NCI-H82 treated with DMSO at 0.1 percent for 48 hours (cell line): ENCODE data around the gene ANK3.

ENCODE experiments used
- DNase-seq: peaks from one replicate; lab custom pipeline; 2025; ENCODE audit not compliant: unreplicated experiment; lab: John Stamatoyannopoulos, UW

The ANK3 gene

DNA sequence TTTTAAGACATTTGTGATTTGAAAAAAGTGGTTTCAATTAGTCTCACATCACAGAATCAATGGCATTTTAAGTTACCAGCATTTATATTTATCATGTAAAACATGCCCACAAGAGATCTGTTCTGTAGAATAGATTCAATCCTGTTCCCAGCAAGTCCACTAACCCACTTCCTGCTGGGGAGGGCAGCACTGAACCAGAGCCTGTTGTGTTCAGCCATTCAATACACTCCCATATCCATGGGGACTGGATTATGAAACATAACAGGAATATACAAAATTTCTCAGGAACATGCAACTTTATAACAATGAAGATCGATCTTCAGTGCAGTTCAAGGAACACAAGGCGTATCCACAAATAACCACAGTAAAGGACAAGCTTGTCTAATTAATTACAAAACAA lies 24.4 kb upstream of the ANK3 start:
- no peak for DNase-seq

DNA sequence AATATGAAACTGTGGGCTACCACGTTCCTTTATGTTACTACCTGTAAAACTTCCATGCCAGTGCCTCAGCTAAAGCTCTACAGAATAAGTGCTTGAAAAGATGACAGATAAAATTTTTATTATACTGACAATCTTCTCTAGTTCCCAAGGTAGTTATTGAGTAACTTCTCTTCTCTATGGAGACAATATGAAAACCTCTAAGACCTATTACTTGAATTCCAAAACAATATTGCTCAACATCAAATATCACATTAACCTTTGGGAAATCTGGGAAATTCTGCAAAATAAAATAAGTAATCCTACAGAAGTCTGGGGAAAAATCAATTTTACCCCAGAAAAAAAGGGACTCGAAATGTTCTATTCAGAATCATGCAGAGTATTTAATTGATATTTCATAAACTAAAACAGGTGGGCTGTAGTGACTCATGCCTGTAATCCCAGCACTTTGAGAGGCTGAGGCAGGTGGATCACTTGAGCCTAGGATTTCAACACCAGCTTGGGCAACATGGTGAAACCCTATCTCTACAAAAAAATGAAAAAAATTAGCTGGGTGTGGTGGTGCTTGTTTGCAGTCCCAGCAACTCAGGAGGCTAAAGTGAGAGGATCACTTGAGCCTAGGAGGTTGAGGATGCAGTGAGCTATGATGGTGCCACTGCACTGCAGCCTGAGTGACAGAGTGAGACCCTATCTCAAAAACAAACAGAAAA lies 23.8 kb upstream of the ANK3 start:
- no peak for DNase-seq

DNA sequence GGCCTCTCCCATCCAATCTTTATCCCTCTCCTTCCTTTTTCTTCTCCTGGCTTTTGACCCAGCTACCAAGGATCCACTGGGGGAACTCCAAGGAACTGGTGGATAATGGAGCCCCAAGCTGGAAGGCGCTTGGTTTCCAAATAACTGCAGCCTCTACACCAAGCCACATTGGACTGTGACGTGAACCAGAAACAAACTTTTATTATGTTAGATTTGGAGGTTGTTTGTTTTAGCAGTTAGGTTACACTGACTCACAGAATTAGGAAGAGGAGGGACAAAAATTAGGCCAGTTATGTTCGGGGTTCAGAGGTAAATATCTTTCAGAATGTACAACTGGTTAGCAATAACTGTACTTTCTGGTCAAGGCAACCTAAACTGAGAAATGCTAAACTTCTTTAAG lies 21.3 kb upstream of the ANK3 start:
- DNase-seq, result no peak

DNA sequence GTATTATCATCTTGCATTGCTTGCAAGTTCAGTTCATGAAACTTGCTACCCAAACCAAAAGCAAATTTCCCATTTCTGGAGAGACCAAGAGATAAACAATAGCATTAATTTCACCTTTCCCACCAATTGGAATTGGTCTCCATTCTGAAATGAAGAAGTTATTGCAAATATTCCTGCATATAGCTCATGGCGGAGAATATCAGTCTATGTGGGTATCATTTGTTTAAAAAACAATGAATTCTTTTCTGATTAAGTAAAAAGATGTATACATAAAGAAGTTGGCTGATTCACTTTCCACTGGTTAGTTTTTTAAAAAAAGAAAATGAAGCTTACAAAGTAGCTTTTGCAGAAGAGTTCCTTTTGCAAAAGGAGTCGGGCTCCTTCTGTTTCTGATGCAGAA lies 19.5 kb upstream of the ANK3 start:
- DNase-seq, result no peak

DNA sequence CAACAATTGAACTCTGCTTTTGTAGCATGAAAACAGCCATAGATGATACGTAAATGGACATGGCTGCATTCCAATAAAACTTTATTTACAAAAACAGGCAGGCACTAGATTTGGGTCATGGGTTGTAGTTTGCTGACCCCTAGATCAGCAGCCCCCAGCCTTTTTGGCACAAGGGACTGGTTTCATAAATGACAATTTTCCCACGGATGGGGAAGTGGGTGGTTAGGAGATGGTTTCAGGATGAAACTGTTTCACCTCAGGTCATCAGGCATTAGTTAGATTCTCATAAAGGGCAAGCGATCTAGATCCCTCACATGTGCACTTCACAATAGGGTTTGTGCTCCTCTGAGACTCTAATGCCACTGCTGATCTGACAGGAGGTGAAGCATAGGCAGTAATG lies 16.5 kb upstream of the ANK3 start:
- no peak for DNase-seq

DNA sequence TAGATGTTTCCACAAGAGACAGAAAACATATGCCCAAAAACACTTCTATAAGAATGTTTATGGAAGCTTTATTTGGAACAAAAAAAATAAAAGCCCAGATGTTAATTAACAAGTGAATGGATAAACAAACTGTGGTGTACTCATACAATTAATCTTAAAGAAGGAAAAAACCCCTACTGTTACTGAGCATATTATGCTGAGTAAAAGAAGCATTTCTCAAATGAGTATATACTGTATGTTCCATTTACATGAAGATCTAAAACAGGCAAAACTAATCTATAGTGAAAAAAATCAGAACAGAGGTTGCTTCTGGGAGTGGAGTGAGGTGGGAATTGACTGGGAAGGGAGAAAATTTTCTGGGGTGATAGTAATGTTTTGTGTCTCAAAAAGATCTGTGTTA lies 15.5 kb upstream of the ANK3 start:
- DNase-seq, result no peak

DNA sequence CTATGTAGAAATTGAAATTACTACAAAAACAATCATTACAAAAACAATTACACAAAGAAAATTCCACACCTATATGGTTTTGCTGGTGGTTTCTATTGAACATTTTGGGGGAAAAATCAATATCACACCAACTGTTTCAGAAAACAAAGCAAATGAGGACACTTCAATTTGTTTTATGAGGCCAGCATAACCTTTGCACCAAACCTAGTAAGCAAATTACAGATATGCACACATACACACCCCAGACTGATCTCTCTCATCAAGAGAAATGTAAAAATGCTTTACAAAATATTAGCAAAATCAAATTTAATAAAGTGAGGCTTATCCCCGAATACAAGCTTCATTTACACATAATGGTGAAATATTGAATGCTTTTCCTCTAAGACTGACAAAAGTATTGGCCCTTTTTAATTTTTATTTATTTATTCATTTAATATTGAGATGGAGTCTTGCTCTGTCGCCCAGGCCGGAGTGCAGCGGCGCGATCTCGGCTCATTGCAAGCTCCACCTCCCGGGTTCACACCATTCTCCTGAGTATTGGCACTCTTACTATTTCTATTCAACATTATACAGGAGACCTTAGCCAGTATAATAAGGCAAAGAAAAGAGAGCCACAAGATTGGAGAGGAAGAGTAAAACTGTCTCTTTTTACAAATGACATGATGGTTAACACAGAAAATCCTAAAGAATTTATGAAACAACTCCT lies 13.6 kb upstream of the ANK3 start:
- DNase-seq, result no peak

DNA sequence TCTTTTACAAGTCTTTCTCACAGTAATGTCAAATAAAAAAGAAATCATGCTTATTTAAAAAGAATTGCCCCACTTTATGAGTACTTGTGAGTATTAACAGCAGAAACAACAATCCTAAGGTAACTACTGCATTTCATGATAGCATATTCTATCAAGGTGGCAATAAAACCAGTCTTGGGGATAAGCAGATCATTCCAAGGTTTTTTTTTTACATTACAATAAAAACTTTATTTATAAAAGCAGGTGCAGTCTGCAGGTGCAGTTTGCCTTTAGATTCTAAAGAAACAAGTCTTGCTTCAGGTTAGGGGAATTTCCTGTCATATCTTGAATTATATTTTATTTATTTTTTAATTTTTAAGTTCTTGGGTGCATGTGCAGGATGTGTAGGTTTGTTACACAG lies 10.7 kb upstream of the ANK3 start:
- DNase-seq, result no peak

DNA sequence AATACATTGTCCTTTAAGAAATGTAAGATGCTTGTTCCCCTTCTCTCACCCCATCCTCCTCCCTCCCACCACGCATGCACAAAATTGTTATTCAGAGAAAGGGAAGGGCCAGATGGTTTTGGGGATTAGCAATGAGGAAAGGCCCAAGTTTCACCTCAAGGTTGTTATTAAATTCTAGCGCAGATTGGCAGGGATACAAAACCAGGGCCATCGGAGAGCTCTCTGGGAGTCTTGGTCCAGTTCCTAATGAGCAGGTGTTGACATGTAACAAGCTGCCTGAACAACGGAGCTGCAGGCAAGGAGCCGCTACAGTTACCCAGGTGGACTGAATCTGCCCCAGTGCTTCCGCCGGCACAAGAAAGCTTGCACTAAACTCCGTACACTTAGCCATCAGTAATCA lies 9.7 kb upstream of the ANK3 start:
- peak; percentile 91 for DNase-seq

DNA sequence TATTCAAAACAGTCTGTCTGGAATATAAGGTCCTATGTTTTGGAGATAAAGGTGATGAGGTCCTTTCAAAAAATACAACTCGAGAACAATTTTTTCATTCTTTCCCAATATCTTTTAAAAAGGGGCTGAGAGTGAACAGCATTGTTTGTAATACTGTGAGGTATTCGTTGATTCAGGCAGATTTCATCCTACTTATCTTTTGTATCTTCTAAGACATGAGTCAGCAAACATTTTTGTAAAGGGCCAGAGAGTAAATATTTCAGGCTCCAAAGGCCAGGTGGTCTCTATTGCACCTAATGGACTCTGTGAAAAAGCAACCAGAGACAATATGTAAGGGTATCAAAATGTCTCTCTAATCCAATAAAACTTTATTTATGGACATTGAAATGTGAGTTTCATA lies 8.1 kb upstream of the ANK3 start:
- DNase-seq, result no peak

DNA sequence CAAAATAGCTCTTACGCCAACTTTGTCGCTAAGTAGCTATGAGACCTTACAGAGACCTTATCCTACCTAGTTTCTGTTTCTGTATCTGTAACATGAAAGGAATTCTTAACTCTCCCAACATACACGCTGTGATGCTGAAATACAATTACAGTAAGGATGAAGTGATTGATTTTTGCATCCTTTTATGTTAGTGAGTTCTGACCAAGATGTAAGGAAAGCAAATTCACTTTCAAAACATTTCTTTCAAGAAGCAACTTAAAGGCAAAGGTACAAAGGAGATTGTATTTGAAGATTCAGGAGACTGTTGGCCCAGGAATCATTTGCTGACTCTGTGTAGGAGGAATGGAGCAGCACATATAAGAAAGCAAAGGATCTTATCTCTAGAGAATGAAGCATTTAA lies 7.1 kb upstream of the ANK3 start:
- no peak for DNase-seq

DNA sequence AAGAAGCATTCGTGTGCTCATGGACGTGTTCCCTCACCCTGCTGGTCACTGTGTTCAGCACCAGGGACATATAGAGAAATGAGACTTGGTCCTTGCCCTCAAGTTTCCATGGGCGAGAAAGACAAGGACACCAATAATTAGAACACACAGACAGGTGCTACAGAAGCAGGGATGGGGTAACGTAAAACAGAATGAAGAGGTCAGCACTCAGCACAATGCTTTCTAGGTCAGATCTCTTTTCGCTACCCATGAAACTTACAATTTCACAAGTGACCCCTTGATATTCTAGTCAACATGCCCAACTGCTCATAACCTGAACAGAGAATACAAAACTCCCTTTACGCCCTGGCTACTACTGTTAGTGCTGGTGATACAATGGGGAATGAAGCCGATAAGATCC lies 6.0 kb upstream of the ANK3 start:
- DNase-seq, result no peak

DNA sequence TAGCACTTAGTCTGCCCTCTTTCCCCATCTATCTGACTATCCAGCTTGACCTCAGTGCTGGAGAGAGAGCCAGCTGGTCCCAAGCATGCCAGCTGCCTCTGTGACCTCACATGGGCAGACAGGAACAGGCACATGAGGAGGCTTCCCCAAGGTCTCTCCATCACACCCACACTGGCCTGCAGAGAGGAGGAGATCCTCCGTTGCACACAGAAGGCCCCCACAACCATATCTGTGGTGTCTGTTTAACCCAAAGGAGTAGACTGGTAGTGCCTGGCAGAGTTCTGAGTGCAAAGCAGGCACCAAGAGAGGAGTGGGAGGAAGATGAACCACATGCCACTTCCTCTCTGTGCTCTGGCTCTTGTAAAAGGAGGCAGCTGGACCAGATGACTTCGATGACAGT lies 4.8 kb upstream of the ANK3 start:
- no peak for DNase-seq

DNA sequence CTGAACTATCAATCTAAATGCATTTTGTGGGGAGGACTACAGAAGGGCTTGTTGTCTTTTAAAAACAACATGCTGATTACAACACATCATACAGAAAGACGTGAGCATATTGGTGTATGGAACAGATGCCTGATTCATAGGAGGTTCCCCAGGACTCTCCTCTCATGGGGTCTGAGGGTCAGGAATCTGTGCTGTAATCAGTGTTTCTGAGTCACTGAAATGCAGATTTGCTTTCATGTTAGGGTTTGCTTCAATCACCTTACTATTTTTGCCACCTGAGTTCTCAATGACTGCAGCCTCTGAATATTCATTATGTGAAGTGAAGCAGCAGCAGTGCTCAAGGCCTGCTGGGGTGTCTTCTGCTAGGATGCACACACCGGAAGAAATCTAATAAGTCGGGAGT lies 550 bp upstream of the ANK3 start:
- DNase-seq, result no peak

DNA sequence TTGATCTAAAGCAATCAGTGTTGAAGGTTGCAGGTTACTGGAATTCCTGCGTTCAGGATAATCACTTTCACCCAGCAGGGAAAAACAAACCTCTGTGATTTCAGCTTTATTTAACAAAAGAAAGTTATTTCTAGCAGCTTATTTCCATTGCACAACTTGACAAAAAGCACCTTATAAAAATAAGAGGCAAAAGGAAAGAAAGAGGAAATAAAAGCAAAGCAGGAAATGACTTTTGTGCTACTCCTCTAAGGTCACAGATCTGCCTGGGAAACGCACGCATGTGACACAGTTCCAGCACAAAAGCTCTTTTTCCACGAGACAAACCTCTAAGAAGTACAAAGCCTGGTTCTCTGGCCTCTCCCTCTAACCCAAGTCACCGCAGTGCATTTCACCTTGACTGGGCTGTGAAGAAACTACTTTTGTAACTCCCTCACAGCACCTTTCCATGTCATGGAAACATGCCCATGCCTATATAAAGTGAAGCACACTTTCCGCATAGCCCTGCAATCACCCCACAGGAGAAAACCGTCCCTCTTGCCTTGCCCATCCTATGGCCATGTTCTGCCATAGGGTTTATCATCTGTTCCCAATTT lies 870 bp downstream of the ANK3 start:
- DNase-seq, result no peak

DNA sequence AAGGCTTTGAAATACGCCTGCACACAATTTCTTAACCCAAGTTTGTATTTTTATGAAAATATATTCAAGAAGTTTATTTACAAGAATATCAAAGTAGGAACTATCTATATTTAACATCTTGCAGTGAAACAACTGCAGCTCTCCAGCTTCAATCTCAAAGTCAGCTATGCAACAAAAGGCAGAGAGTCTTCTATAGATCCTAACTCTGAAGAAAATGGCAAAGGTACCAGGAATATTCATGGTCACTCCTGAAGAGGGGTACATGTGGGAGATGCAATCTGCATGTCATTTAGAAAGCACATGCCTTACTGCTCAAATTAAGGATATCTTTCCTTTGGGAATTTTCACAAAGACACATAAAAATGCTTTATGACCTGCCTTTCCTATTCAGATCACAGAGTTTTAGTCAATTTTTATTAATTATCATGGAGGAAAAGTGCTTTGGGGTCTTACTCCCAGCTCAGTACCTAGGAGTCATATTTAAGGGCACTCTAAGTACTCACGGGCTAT lies 1.5 kb downstream of the ANK3 start:
- no peak for DNase-seq

DNA sequence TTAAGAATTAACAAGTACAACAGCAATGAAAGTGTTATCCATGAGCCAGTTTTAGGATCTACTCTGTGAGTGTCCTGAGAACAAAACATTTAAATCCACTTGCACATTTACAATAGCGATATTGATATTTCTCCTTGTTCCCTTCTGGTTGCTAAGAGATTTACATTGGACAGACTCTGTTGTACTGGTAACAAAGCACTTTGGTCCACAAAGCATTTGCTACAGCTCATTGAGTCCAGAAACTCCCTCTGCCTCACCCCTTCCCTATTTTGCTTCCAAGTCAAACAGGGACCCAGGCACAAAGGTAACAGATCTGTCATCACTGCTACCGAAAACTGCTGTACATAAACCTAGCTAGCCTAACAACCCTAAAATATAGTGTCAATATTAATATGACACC lies 2.1 kb downstream of the ANK3 start:
- DNase-seq, result no peak

DNA sequence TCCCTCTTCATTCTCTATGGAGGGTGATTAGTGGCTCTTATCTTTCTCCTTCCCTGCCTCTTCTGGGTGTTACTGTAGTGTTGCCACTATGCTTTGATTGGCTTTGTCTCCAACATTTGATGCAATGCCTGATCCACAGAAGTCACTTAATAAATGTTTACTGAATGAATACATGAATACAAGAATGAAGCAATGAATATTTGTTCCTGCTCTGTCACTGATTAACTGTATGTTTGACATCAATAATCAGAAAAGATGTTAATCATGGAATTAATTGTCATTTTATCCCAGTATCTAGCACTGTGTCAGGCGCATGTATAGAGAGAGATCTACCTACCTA lies 4.3 kb downstream of the ANK3 start:
- no peak for DNase-seq

DNA sequence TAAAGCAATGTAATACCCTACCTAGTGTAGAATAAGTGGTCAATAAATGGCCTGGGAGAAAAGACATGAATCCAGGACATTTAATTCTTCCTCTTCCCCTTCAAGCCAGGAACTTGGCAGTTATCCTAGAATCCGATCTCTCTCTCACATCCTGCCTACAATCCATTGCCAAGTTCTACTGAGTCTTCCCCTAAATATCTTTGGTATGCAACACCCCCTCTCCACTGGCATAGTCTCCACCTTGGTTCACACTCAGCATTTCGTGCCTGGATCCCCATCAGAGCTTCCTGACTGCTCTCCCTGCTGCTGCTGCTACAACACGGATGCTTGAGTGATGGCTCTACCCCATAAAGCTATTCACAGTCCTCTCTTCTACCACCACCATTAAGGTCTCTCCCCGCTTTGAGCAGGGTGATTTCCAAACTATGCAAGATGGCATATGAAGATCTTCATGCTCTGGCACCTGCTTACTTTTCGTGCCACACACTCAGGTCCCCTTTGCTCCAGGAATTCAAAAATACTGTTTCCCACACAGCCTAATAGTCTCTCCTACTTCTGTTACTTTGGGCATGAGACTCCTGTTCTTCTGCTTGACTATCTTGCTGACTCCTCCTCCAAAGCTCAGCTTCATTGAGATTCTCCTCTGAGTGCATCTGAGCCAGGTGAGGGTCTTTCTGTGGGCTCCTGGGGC lies 4.8 kb downstream of the ANK3 start:
- DNase-seq, result no peak

DNA sequence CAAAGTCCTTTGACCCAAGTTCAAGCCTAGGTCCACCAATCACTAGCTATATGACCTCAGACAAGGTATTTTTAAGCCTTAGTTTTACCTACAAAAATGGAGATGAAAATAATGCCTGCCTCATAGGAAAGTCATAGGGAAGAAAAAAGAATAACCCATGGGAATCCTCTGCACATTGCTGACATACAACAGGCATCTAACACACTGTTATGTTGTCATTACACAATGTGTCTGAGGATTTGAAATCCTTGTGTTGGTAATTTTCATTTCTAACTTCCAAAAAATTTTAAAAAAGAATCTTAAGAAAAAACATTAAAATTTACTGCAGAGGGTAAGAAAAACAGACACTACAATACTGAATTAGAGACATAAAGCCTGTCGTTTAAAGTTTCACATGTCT lies 5.7 kb downstream of the ANK3 start:
- no peak for DNase-seq

DNA sequence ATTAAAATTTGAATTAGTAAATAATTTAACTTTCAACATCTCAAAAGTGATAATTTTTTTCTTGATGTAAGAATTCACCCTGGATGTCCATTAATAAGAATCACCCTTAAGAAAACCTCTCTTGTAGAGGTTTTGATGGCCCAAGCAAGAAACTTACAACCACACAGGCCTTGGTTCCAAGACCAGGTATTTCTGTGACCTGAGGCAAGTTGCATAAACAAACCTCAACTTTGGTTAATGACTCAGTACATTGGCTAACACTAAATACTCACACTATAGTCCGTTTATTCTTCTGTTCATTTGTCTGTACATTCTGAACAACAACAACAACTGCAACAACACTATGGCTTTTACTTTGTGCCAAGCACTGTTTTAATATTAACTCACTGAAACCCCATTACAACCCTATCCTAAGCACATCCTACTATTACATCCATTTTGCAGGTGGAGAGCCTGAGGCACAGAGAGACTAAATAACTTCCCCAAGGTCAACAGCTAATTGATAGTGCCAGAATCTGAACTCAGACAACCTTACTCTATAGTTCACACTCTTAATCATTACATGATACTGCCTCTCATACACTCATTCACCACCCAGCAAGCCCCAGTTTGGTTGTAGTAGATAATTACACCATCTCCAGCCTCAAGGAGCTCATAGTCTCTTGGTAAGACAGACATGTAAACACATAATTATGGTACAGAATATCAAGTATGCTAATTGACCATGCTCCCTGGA lies 6.6 kb downstream of the ANK3 start:
- no peak for DNase-seq
